OCI-LY7 (cell line): Measurements from ENCODE around the gene PLVAP. TPM values are rescaled to one million over a fixed set of nuclear protein-coding genes. Genes with fewer than 3 reads are reported as not detected.

Source experiments
- BruUV-seq: library from RNA; stranded (reverse); fragments of 400-500 nt; replicated peaks from 2 replicates; lab custom pipeline; 2021; lab: Mats Ljungman, UMichigan
- CTCF ChIA-PET: fragments of 300-600 bp; sonication (Branson Sonifier 250); formaldehyde crosslinking; loops from one replicate; lab custom pipeline; 2022; ENCODE audit warnings: antibody characterized with exemption; ENCODE audit not compliant: unreplicated experiment; lab: Charles Lee
- POLR2A ChIA-PET: fragments of 300-600 bp; sonication (Branson Sonifier 250); formaldehyde crosslinking; loops from one replicate; lab custom pipeline; 2022; ENCODE audit warnings: antibody characterized with exemption; lab: Charles Lee
- DNase-seq: peaks from one replicate; pipeline ENCODE4 v3.0.0-alpha.2; 2015; ENCODE audit warnings: low spot score
- H2AFZ ChIP-seq: fragments of 200-600 bp; sonication (generic), shearing (Covaris generic); 2 replicates; pipeline ENCODE4 v1.6.1; 2014; ENCODE audit warnings: mild to moderate bottlenecking, antibody characterized with exemption, low read length, moderate library complexity
- H3K27ac ChIP-seq: fragments of 200-600 bp; sonication (generic); 2 replicates; pipeline ENCODE4 v1.5.1; 2014; ENCODE audit warnings: mixed run types, low read depth, mild to moderate bottlenecking, moderate library complexity, low read length, inconsistent platforms; ENCODE audit not compliant: poor library complexity, severe bottlenecking
- H3K36me3 ChIP-seq: fragments of 200-600 bp; sonication (generic); 2 replicates; pipeline ENCODE4 v1.6.1; 2014; ENCODE audit warnings: mild to moderate bottlenecking, antibody characterized with exemption, low read length, moderate library complexity, mixed read lengths; ENCODE audit not compliant: insufficient read depth
- H3K4me1 ChIP-seq: fragments of 200-600 bp; sonication (generic); 2 replicates; pipeline ENCODE4 v1.5.1; 2014; ENCODE audit warnings: mild to moderate bottlenecking, low read length; ENCODE audit not compliant: insufficient read depth, poor library complexity, severe bottlenecking
- H3K4me2 ChIP-seq: fragments of 200-600 bp; sonication (generic); 2 replicates; pipeline ENCODE4 v1.6.1; 2014; ENCODE audit warnings: mild to moderate bottlenecking, low read length
- H3K4me3 ChIP-seq: fragments of 200-600 bp; sonication (generic); 2 replicates; pipeline ENCODE4 v1.5.1; 2014; ENCODE audit warnings: mild to moderate bottlenecking, low read depth, low read length; ENCODE audit not compliant: poor library complexity, severe bottlenecking
- H3K79me2 ChIP-seq: fragments of 200-600 bp; sonication (generic); 2 replicates; pipeline ENCODE4 v1.6.1; 2016; ENCODE audit warnings: low read depth, mild to moderate bottlenecking, low read length, moderate library complexity, mixed read lengths; ENCODE audit not compliant: insufficient read depth
- H3K9me2 ChIP-seq: fragments of 200-600 bp; sonication (generic); 2 replicates; pipeline ENCODE4 v1.6.1; 2016; ENCODE audit warnings: mild to moderate bottlenecking, low read length, mixed read lengths; ENCODE audit not compliant: insufficient read depth
- H3K9me3 ChIP-seq: fragments of 200-600 bp; sonication (generic); 2 replicates; pipeline ENCODE4 v1.6.1; 2014; ENCODE audit warnings: mild to moderate bottlenecking, mixed run types, low read length, mixed read lengths
- H4K20me1 ChIP-seq: fragments of 200-600 bp; sonication (generic); 2 replicates; pipeline ENCODE4 v1.6.1; 2014; ENCODE audit warnings: mild to moderate bottlenecking, antibody characterized with exemption, low read length, moderate library complexity, mixed read lengths; ENCODE audit not compliant: insufficient read depth
- EZH2phosphoT487 ChIP-seq: fragments of 200-600 bp; sonication (generic); IDR thresholded peaks from 2 replicates; pipeline ENCODE4 v1.6.1; 2018; ENCODE audit warnings: low read depth, borderline replicate concordance, mild to moderate bottlenecking, mixed run types, antibody characterized with exemption, low read length, moderate library complexity, mixed read lengths
- intact Hi-C: fragments of 100-400 bp; cut with micrococcal nuclease; formaldehyde crosslinking; loops from one replicate; pipeline ENCODE4 v1.10.0; 2022; ENCODE audit not compliant: unreplicated experiment
- total RNA-seq, 2 experiments: library from RNA; depleted of rRNA in 1 of 2; stranded (reverse); fragments of >200 nt in 1 of 2; shearing (Covaris generic) in 1 of 2; gene quantifications; 2 replicates each; pipeline ENCODE4 v1.2.3, GENCODE V29; 2014 to 2022
- TF ChIP-seq, protein P1 (sequence below): fragments of 200-600 bp; sonication (generic); conservative IDR thresholded peaks from 2 replicates; pipeline ENCODE4 v1.5.1; 2014; ENCODE audit warnings: mild to moderate bottlenecking, antibody characterized with exemption, low read length, moderate library complexity, mixed read lengths

The PLVAP gene
- total RNA-seq, 2 experiments from 2014 or later, result 0.16 to 1.5 TPM

DNA sequence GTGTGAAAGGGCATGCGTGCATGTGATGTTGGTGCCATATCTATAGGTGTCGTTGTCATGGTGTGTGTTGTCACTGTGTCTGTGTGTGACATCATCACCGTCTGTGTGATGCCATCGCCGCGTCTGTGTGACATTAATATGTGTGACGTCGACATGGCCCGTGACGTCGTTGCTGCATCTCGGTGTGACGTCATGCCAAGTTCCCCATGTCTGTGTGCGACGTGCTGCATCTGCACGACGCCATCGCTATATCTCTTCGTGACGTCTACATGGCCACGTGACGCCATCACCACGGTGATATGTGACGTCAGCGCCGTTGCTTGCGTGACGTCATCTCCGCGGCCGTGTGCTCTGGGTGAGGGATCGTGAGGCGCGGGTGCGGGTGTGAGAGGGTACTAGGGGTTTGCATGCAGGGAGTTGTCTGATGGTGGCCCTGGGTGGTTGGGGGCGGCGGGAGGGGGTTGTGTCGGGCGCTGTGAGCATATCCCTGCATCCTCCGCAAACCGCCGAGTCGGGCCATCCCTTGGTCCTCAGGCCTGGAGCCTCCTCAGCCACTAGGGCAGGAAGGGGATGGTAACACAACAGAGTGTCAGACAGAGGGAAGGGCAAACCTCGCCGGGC, 25.2 kb downstream of the PLVAP start:
- Histone ChIP-seq H3K9me3 (no peaks in the 10 kb centered on the region), H4K20me1 (no peaks in the 10 kb centered on the region), H3K4me1 (peaks cover 24% of the 10 kb centered on the region), H3K4me2 (0 out of 2 replicates have a peak overlapping the region, but pooled peaks have one; percentile 34), H2AFZ (no peak overlapping the region), H3K9me2 (no peaks in the 10 kb centered on the region), H3K79me2 (no peaks in the 10 kb centered on the region), H3K36me3 (no peaks in the 10 kb centered on the region), H3K4me3 (no peak overlapping the region), H3K27ac (no peak overlapping the region)
- POLR2A ChIA-PET, result no interaction called here
- CTCF ChIA-PET, result no interaction called here
- DNase-seq, result no peak
- TF ChIP-seq, protein P1, sequence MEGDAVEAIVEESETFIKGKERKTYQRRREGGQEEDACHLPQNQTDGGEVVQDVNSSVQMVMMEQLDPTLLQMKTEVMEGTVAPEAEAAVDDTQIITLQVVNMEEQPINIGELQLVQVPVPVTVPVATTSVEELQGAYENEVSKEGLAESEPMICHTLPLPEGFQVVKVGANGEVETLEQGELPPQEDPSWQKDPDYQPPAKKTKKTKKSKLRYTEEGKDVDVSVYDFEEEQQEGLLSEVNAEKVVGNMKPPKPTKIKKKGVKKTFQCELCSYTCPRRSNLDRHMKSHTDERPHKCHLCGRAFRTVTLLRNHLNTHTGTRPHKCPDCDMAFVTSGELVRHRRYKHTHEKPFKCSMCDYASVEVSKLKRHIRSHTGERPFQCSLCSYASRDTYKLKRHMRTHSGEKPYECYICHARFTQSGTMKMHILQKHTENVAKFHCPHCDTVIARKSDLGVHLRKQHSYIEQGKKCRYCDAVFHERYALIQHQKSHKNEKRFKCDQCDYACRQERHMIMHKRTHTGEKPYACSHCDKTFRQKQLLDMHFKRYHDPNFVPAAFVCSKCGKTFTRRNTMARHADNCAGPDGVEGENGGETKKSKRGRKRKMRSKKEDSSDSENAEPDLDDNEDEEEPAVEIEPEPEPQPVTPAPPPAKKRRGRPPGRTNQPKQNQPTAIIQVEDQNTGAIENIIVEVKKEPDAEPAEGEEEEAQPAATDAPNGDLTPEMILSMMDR, result no peak
- no peak for TF ChIP-seq EZH2phosphoT487
- no TSS peak for BruUV-seq
- intact Hi-C loops, result no loop called here

GRCh38 chr19:17348700-17349099, 28.4 kb downstream of the PLVAP start:
- intact Hi-C loops, result no loop called here
- CTCF ChIA-PET, result interaction anchor here (0.5 kb wide), 1 partner anchor 1278 kb away, joined by 5 read pairs; no protein-coding TSS in a partner anchor
- Histone ChIP-seq H3K9me3 (no peaks in the 10 kb centered on the region), H3K27ac (no peak overlapping the region), H3K79me2 (no peaks in the 10 kb centered on the region), H3K4me3 (no peak overlapping the region), H3K9me2 (no peaks in the 10 kb centered on the region), H3K36me3 (peaks cover 5% of the 10 kb centered on the region; the same call in 1 of the 2 replicates), H3K4me1 (peaks cover 31% of the 10 kb centered on the region), H4K20me1 (no peaks in the 10 kb centered on the region), H2AFZ (no peak overlapping the region), H3K4me2 (no peak overlapping the region)
- no peak for TF ChIP-seq EZH2phosphoT487
- TF ChIP-seq, protein P1, result no peak
- no peak for DNase-seq
- BruUV-seq, result no TSS peak
- POLR2A ChIA-PET, result no interaction called here

- no peaks in the 10 kb centered on the region for H3K9me2 ChIP-seq
- no peak overlapping the region for H3K4me2 ChIP-seq
- no peaks in the 10 kb centered on the region for H3K9me3 ChIP-seq
- H3K79me2 ChIP-seq, result no peaks in the 10 kb centered on the region
- H3K4me1 ChIP-seq, result peaks cover 31% of the 10 kb centered on the region
- TF ChIP-seq, protein P1, result no peak
- TF ChIP-seq EZH2phosphoT487, result no peak
- BruUV-seq, result no TSS peak
- H4K20me1 ChIP-seq, result no peaks in the 10 kb centered on the region
- CTCF ChIA-PET, result no interaction called here
- no peak overlapping the region for H3K4me3 ChIP-seq
- no peak for DNase-seq
- POLR2A ChIA-PET, result no interaction called here
- intact Hi-C loops, result loop anchor here (2.0 kb wide), 1 partner anchor 119 kb away; no protein-coding TSS in a partner anchor
- peaks cover 12% of the 10 kb centered on the region; the same call in 1 of the 2 replicates for H3K36me3 ChIP-seq
- no peak overlapping the region for H3K27ac ChIP-seq
- no peak overlapping the region for H2AFZ ChIP-seq
These were observed 29.3 kb downstream of the PLVAP start for GRCh38 chr19:17347877-17348276.
